HepG2 (cell line): ENCODE results near the gene HHIPL1. TPM values are rescaled to one million over a fixed set of nuclear protein-coding genes. Genes with fewer than 3 reads are reported as not detected.

ENCODE experiments used
- AFF4 ChIP-seq: sonication (generic); formaldehyde crosslinking; IDR thresholded peaks from 2 replicates; pipeline ENCODE4 v1.4.0; 2020; ENCODE audit warnings: missing genetic modification reagents
- ATF2 ChIP-seq: sonication (generic); formaldehyde crosslinking; IDR thresholded peaks from 2 replicates; pipeline ENCODE4 v1.4.0; 2020; ENCODE audit warnings: missing genetic modification reagents
- ATF7 ChIP-seq, 2 experiments: fragments of 450-650 bp in 1 of 2; sonication (generic) in 1 of 2; formaldehyde crosslinking in 1 of 2; IDR thresholded peaks; 2 replicates each; pipeline versions ENCODE4 v1.4.0 to v1.6.1; 2016 to 2020; ENCODE audit warnings: antibody characterized with exemption in 1 of 2, mild to moderate bottlenecking in 1 of 2, missing genetic modification reagents in 1 of 2
- ATM ChIP-seq: fragments of 450-650 bp; IDR thresholded peaks from 2 replicates; pipeline ENCODE4 v1.7.1; 2017; ENCODE audit warnings: mild to moderate bottlenecking, borderline replicate concordance
- BRD4 ChIP-seq: sonication (generic); formaldehyde crosslinking; IDR thresholded peaks from 2 replicates; pipeline ENCODE4 v1.4.0; 2020; ENCODE audit warnings: missing genetic modification reagents
- CC2D1A ChIP-seq: sonication (generic); formaldehyde crosslinking; IDR thresholded peaks from 2 replicates; pipeline ENCODE4 v1.8.1; 2023; ENCODE audit warnings: mild to moderate bottlenecking, missing genetic modification reagents
- DMAP1 ChIP-seq: IDR thresholded peaks from 2 replicates; pipeline ENCODE4 v1.6.1; 2016
- GABPB1 ChIP-seq: IDR thresholded peaks from 2 replicates; pipeline ENCODE4 v1.6.1; 2016; ENCODE audit warnings: mild to moderate bottlenecking, missing genetic modification reagents, moderate library complexity, missing compliant biosample characterization
- HBP1 ChIP-seq: IDR thresholded peaks from 2 replicates; pipeline ENCODE4 v1.6.1; 2016; ENCODE audit warnings: low read depth, control low read depth
- KLF9 ChIP-seq: IDR thresholded peaks from 2 replicates; pipeline ENCODE4 v1.6.1; 2016; ENCODE audit warnings: low read depth
- PHF8 ChIP-seq: sonication (generic); formaldehyde crosslinking; IDR thresholded peaks from 2 replicates; pipeline ENCODE4 v1.5.0; 2020; ENCODE audit warnings: missing genetic modification reagents
- PRDM4 ChIP-seq: sonication (generic); formaldehyde crosslinking; IDR thresholded peaks from 2 replicates; pipeline ENCODE4 v1.9.0; 2021; ENCODE audit warnings: missing genetic modification reagents, borderline replicate concordance
- RBFOX2 ChIP-seq: fragments of 200-400 bp; formaldehyde crosslinking; IDR thresholded peaks from 2 replicates; pipeline ENCODE4 v1.6.1; 2017; ENCODE audit warnings: low read depth, mild to moderate bottlenecking, low read length
- ZMYM4 ChIP-seq: sonication (generic); formaldehyde crosslinking; IDR thresholded peaks from 2 replicates; pipeline ENCODE4 v1.8.1; 2023; ENCODE audit warnings: mild to moderate bottlenecking, missing genetic modification reagents
- ZNF224 ChIP-seq: sonication (generic); formaldehyde crosslinking; IDR thresholded peaks from 2 replicates; pipeline ENCODE4 v1.5.0; 2020; ENCODE audit warnings: mild to moderate bottlenecking, missing genetic modification reagents
- ZNF296 ChIP-seq: sonication (generic); formaldehyde crosslinking; conservative IDR thresholded peaks from 2 replicates; pipeline ENCODE4 v1.5.0; 2020; ENCODE audit warnings: mild to moderate bottlenecking, missing genetic modification reagents
- ZNF30 ChIP-seq: sonication (generic); formaldehyde crosslinking; IDR thresholded peaks from 2 replicates; pipeline ENCODE4 v1.5.0; 2020; ENCODE audit warnings: mild to moderate bottlenecking, missing genetic modification reagents
- ZNF619 ChIP-seq: sonication (generic); formaldehyde crosslinking; IDR thresholded peaks from 2 replicates; pipeline ENCODE4 v1.4.0; 2020; ENCODE audit warnings: mild to moderate bottlenecking, missing genetic modification reagents
- ZNF75D ChIP-seq: sonication (generic); formaldehyde crosslinking; IDR thresholded peaks from 2 replicates; pipeline ENCODE4 v1.8.1; 2023; ENCODE audit warnings: missing genetic modification reagents, mild to moderate bottlenecking, borderline replicate concordance
- ZNF781 ChIP-seq: sonication (generic); formaldehyde crosslinking; IDR thresholded peaks from 2 replicates; pipeline ENCODE4 v1.5.1; 2020; ENCODE audit warnings: borderline replicate concordance, mild to moderate bottlenecking, missing genetic modification reagents; ENCODE audit errors: not compliant biosample characterization
- ZNF788 ChIP-seq: sonication (generic); formaldehyde crosslinking; IDR thresholded peaks from 2 replicates; pipeline ENCODE4 v1.5.0; 2020; ENCODE audit warnings: mild to moderate bottlenecking, missing genetic modification reagents, borderline replicate concordance
- polyA plus RNA-seq, 8 experiments: library from polyadenylated mRNA; depleted of rRNA in 3 of 8; stranded (reverse) in 7 of 8; unstranded in 1 of 8; fragments of >200 nt; fragmentation: Illumina TruSeq in 4 of 8; extraction: Trizol in 4 of 8; gene quantifications; 2 replicates each; pipeline versions ENCODE4 v1.2.1 to v1.2.3, GENCODE V29; 2011 to 2016; ENCODE audit warnings: low read depth in 4 of 8, missing spikeins in 1 of 8, mixed read lengths in 1 of 8; ENCODE audit not compliant: insufficient read depth in 1 of 8
- total RNA-seq, 5 experiments: library from RNA; depleted of rRNA; stranded (reverse); fragments of >200 nt; fragmentation: Illumina TruSeq; extraction: Trizol; gene quantifications; 2 replicates each; pipeline ENCODE4 v1.2.3, GENCODE V29; 2016; ENCODE audit warnings: low read depth in 1 of 5

The HHIPL1 gene
- total and polyA plus RNA-seq, 2 of the 13 experiments (the other 11 are each of a cell fraction or from before 2014, with no cell fraction given): not detected

GRCh38 chr14:99683619-99684409, 38.9 kb downstream of the HHIPL1 start, which contains the start of gene CYP46A1 (continued):
- TF ChIP-seq CC2D1A (CRISPR knock-in tag) (no peak), ZNF296 (CRISPR knock-in tag) (no peak), ATF7 (IDR thresholded peaks at IDR 0.05) (no peak), ATF7 (CRISPR knock-in tag; IDR thresholded peaks at IDR 0.05) (no peak), ZNF619 (CRISPR knock-in tag) (no peak), ZNF224 (CRISPR knock-in tag) (no peak), DMAP1 (CRISPR knock-in tag) (0 out of 2 replicates have a peak, but pooled peaks have one; percentile 27), PRDM4 (no peak), ZNF781 (peak; percentile 39), ZMYM4 (CRISPR knock-in tag) (no peak), ATF2 (no peak), GABPB1 (CRISPR knock-in tag) (peak; percentile 83), AFF4 (no peak), HBP1 (CRISPR knock-in tag) (no peak), KLF9 (CRISPR knock-in tag) (no peak), BRD4 (CRISPR knock-in tag) (no peak), RBFOX2 (peak; percentile 56; the same call in 1 of the 2 replicates), ATM (no peak), PHF8 (CRISPR knock-in tag) (peak; percentile 69), ZNF30 (CRISPR knock-in tag) (no peak), ZNF75D (CRISPR knock-in tag) (no peak), ZNF788 (CRISPR knock-in tag) (peak; percentile 59; the same call in 1 of the 2 replicates)
